ENCODE results near the gene MAD2L2.

MAD2L2 gene

GRCh38 chr1:11704691-11705475 is 23.9 kb upstream of the MAD2L2 start:
- DNase-seq (ENCODE audit: low read depth) = no peak

GRCh38 chr1:11704194-11704529 is 23.2 kb upstream of the MAD2L2 start:
- no peak for DNase-seq (ENCODE audit: low read depth)

- no peak for DNase-seq (ENCODE audit: low read depth)
These were observed 22.6 kb upstream of the MAD2L2 start for GRCh38 chr1:11703357-11704193.

GRCh38 chr1:11701981-11702803 is 21.2 kb upstream of the MAD2L2 start:
- DNase-seq (ENCODE audit: low read depth) = no peak

DNA sequence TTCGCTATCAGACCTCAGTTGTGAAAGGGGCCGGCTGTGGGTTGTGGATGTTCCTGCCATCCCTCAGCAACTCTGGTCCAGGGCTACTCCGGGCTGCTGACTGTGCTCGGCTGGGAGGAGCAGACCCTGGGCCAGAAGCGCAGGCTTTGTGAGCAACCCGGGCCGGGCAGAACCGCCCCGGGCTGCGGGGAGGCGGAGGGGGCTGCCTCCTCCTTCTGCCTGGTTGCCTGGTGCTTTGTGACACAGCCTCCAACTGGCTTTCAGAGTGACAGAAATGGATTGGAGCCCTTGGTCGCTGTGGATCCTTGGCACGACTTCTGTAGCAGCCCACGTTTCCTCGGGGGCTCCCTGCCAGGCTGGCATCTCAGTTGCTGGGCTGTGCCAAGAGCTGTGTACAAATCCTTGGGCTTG is 20.6 kb upstream of the MAD2L2 start:
- DNase-seq (ENCODE audit: low read depth) = no peak

GRCh38 chr1:11700601-11701467 is 19.9 kb upstream of the MAD2L2 start:
- DNase-seq (ENCODE audit: low read depth) = no peak

DNA sequence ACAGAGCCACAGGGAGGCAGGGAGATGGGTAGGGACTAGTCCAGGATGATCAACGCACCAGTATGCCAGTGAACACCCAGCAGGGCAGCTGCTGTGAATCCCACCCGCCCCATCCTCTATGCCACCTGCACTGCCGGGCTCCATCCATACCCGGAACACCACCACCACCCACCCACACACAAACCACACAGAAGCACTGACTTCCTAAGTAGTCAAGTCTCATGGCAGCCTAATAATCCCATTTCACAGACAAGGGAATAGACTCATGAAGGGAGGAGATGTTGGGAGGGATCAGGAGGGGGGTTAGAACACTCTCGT is 16.9 kb upstream of the MAD2L2 start:
- no peak for DNase-seq (ENCODE audit: low read depth)

GRCh38 chr1:11697188-11697892 is 16.4 kb upstream of the MAD2L2 start:
- DNase-seq (ENCODE audit: low read depth) = no peak

GRCh38 chr1:11695861-11696260 is 14.9 kb upstream of the MAD2L2 start:
- DNase-seq (ENCODE audit: low read depth) = no peak

- no peak for DNase-seq (ENCODE audit: low read depth)
These were observed 13.0 kb upstream of the MAD2L2 start for GRCh38 chr1:11693917-11694316.

GRCh38 chr1:11693024-11693590 is 12.2 kb upstream of the MAD2L2 start:
- DNase-seq (ENCODE audit: low read depth) = peak; percentile 50

DNA sequence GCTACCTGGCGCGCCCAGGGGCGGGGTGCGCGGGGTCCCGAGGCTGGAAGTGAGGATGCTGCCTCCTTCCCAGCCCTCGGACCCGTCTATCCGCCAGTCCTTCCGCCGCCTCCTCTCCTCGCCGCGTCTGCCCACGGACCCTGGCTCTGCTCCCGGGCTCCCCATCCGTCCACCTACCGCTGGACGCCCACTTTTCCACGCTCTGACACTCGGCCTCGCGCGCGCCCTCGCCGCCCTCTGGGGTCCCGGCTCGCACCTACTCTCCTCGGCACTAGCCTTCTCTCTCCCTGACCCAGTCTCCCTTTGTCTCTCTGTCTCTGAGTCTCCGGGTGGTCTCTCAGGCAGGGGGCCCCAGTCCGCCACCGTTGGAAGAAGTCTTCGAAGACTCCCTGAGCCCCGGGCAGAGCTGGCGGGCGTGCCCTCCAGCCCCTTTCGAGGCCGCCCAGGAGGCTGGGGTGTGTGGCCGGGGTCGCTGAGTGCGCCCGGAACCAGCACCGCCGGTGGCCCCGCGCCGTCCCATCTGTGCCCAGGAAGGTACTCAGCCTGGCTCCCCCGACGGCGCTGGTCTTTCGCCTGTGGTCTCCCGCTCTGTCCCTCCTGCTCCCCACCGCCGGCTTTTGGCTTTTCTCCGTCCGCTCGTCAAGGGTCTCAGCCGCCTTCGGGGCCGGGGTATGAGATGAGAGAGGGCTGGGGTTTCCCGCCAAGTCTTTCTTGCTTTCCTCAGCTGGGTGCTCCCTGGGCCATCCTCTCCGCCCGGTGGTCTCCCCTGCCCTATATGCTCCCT is 11.2 kb upstream of the MAD2L2 start:
- no peak for DNase-seq (ENCODE audit: low read depth)

GRCh38 chr1:11691302-11691914 is 10.5 kb upstream of the MAD2L2 start, which contains the start of gene DRAXIN:
DRAXIN (plus strand) TSS chr1:11691710; CDS start chr1:11706259, 14,549 bp downstream.
- no peak for DNase-seq (ENCODE audit: low read depth)

DNA sequence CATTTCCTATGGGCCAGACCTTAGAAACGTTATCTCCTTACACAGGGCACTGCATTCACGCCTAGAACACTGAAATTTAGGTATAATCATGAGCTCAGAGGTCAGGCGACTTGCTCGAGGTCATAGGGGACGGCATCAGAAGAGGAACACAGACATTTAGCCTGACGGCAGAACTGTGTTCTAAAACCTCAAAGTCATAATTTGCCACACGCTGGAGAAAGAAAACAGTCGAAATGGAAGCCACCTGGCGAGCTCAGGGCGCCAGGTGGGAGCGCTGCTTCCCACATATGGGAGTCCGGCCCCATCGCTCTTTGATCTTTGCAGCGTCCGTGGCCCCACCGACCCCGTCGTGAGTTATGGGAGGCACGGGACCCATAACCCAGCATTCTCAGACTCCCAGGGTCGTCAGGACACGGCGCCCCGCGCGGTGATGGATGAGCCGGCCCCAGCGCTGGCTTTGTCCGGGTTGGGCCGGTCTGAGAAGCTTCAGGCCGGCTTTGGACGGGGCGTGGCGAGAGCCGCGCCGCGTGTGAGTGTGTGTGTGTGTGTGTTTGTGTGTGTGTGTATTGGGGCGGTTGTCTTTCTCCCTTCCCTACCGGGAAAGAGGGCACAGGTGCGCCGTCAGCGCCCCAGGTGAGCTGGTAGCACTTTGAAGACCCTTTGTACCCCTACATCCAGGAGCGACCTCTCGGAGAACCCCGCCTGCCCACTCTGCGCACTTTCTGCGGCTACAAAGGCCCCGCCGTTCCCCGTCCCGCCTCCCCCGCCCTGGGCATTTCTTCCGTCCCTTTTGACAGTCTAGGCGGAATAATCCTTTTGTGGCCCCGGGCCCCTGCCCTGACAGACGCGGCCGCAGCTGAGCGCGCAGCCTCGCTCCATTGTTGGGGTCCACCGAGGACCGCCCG is 9.7 kb upstream of the MAD2L2 start:
- DNase-seq (ENCODE audit: low read depth) = no peak

DNA sequence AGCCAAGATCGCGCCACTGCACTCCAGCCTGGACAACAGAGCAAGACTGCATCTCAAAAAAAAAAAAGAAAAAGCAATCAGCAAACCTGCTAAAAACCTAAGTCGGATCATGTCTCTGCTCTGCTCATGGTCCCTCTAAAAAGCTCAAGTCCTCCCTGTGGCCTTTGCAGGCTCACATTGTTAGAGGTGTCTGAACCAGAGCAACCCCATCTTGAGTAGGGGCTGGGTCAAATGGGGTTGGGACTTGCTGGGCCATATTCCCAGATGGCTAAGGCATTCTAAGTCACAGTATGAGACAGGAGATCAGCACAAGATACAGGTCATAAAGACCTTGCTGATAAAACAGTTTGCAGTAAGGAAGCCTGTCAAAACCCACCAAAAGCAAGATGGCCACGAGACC is 7.6 kb upstream of the MAD2L2 start:
- DNase-seq (ENCODE audit: low read depth) = no peak

- no peak for DNase-seq (ENCODE audit: low read depth)
These were observed 4.3 kb upstream of the MAD2L2 start for GRCh38 chr1:11685210-11685752.

DNA sequence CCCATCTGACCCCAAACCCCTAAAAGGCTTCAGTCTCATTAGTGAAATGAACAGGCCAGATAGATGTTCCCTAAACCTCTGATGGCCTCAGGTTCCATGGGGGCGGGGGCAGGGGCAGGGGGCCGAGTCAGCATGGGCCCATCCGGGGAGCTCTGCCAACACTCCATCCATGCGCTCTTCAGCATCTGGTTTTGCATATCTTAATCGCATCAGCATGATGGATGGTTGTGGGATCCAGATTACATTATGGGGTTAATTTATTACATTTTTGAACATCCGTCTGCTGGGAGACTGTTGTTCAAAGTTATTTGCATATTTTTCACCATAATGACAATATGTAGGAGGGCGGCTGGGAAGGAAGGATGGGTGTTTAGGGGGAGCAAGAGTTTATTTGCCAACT is 3.1 kb upstream of the MAD2L2 start:
- DNase-seq (ENCODE audit: low read depth) = no peak

DNA sequence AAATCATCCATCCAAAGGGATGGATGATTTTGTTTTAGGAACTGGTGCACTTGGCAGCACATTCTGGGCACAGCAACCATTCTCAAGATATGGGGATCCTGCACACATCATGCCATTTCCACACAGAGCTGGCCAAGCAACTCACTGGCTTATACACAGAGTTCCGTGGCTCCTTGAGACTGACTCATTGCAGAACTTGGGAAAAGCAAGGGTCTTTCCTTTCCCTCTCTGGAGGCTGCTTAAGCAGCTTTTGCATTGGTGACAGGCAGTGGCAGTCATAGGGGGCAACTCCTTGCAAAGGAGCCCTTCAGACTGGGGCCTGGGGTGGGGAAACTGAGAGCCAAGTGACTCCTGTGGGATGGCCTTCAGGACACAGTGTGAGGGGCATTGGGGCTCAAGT is 1.9 kb upstream of the MAD2L2 start:
- no peak for DNase-seq (ENCODE audit: low read depth)
